Osteocyte (in vitro differentiated cells): ENCODE measurements around the gene SPOPL. TPM values are rescaled to one million over a fixed set of nuclear protein-coding genes. Genes with fewer than 3 reads are reported as not detected.

Experiments
- DNase-seq: peaks from one replicate; pipeline ENCODE4 v3.0.0; 2021; ENCODE audit warnings: mixed read lengths; ENCODE audit not compliant: unreplicated experiment; ENCODE audit errors: extremely low spot score
- H3K27ac Mint-ChIP-seq: one replicate; pipeline ENCODE4 v1.8.0; 2021; ENCODE audit warnings: mild to moderate bottlenecking, mixed read lengths; ENCODE audit not compliant: unreplicated experiment
- H3K27me3 Mint-ChIP-seq: one replicate; pipeline ENCODE4 v1.8.0; 2021; ENCODE audit warnings: mixed read lengths; ENCODE audit not compliant: unreplicated experiment
- H3K36me3 Mint-ChIP-seq: one replicate; pipeline ENCODE4 v1.8.0; 2021; ENCODE audit warnings: mixed read lengths; ENCODE audit not compliant: unreplicated experiment
- H3K4me1 Mint-ChIP-seq: one replicate; pipeline ENCODE4 v1.8.0; 2021; ENCODE audit warnings: mixed read lengths; ENCODE audit not compliant: unreplicated experiment
- H3K4me3 Mint-ChIP-seq: one replicate; pipeline ENCODE4 v1.8.0; 2021; ENCODE audit warnings: mild to moderate bottlenecking, moderate library complexity, mixed read lengths; ENCODE audit not compliant: unreplicated experiment
- H3K9me3 Mint-ChIP-seq: one replicate; pipeline ENCODE4 v1.8.0; 2021; ENCODE audit warnings: mixed read lengths; ENCODE audit not compliant: unreplicated experiment
- long read RNA-seq: library from polyadenylated mRNA; unstranded; transcript quantifications from one replicate; pipeline ENCODE4 v2.0.0, GENCODE V29; 2021
- total RNA-seq: library from RNA; stranded (reverse); gene quantifications from 2 replicates; pipeline ENCODE4 v1.2.1, GENCODE V29; 2021
- TF ChIP-seq, protein P1 (sequence below): fragments of 200-600 bp; sonication (generic); IDR thresholded peaks from 2 replicates; pipeline ENCODE4 v1.5.0; 2021; ENCODE audit warnings: antibody characterized with exemption, mild to moderate bottlenecking, moderate library complexity

The SPOPL gene
- 13.3 and 14.6 TPM in 2 replicates for total RNA-seq
- long read RNA-seq, full-length matches to known transcripts: 3 of 6 reads
- long read RNA-seq, partial matches to known transcripts: 0 of 6 reads
- long read RNA-seq, other reads (novel, unspliced or antisense): 3 of 6 reads

DNA sequence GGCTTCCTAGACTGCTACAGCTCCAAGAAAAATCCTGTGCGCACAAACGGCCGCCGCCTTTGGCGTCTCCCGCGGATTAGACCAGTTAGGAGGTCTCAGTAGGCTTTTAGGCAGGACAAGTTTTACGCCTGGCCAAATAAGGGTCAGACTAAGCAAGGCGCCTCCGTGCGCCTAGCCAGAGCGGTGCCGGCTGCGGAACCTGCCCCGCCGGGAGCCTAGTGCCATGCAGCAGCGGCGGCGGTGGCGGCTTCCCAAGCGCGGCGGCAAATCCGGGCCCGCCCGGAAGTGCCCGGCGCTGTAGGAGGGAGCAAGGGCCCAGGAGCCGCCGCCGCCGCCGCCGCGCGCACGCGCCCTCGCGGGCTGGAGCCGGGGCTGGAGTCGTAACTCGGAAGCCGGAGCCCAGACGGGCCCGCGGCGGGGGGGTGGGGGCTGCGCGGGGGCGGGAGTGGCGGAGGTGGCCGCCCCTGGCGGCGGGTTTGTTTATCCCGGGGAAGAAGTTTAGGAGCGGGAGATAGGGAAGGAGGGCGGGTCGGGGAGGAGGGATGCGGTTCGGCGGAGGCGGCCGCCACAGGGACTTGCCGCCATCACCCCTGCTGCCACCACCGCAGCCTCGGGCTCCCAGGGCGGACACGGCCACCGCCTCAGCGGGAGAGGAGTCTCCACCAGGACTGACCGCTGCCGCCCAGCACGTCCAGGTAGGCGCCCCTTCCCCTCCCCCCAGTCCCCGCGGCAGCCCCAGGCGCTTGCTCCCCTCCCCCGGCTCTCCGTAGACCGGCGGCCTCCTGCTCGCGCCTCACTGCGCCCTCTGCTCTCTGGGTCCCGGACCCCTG lies at the start of gene SPOPL:
TSS of gene SPOPL (plus strand) at position 346 of the 830 bp plus-strand sequence. CDS start 48,447 bp downstream, outside the sequence.
- peak; percentile 98 for DNase-seq
- Mint-ChIP-seq H3K4me3 (peak within 1 kb of the TSS; percentile 100), H3K9me3 (no peaks in the 10 kb centered on the region), H3K27ac (peak within 1 kb of the TSS; percentile 99), H3K36me3 (peaks cover 2% of the 10 kb centered on the region), H3K27me3 (no peaks in the 10 kb centered on the region), H3K4me1 (peaks cover 41% of the 10 kb centered on the region)
- TF ChIP-seq, protein P1, sequence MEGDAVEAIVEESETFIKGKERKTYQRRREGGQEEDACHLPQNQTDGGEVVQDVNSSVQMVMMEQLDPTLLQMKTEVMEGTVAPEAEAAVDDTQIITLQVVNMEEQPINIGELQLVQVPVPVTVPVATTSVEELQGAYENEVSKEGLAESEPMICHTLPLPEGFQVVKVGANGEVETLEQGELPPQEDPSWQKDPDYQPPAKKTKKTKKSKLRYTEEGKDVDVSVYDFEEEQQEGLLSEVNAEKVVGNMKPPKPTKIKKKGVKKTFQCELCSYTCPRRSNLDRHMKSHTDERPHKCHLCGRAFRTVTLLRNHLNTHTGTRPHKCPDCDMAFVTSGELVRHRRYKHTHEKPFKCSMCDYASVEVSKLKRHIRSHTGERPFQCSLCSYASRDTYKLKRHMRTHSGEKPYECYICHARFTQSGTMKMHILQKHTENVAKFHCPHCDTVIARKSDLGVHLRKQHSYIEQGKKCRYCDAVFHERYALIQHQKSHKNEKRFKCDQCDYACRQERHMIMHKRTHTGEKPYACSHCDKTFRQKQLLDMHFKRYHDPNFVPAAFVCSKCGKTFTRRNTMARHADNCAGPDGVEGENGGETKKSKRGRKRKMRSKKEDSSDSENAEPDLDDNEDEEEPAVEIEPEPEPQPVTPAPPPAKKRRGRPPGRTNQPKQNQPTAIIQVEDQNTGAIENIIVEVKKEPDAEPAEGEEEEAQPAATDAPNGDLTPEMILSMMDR: peak; percentile 46

DNA sequence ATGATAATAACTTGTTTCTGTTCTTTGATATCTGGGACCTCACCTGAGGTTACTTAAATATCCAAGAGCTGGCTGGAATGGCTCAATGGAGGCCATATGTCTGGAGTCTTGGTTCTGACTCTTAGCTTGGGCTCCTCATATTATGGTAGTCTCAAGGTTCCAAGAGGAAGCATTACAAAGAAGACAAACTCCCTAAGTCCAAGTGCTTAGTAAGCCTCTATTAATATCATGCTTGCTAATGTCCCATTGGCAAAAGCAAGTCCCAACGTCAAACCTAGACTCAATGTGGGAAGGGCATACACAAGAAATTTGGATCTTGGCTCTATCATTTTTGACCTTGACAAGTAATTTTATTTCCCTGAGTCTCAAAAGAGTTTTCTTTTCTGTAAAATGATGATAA lies 49.2 kb upstream of the SPOPL start:
- no peak overlapping the region for H3K27ac Mint-ChIP-seq
- no peak for DNase-seq
- H3K27me3 Mint-ChIP-seq: no peaks in the 10 kb centered on the region
- H3K4me1 Mint-ChIP-seq: peaks cover 7% of the 10 kb centered on the region
- peaks cover 4% of the 10 kb centered on the region for H3K9me3 Mint-ChIP-seq
- no peaks in the 10 kb centered on the region for H3K36me3 Mint-ChIP-seq
- TF ChIP-seq, protein P1: no peak
- no peak overlapping the region for H3K4me3 Mint-ChIP-seq

DNA sequence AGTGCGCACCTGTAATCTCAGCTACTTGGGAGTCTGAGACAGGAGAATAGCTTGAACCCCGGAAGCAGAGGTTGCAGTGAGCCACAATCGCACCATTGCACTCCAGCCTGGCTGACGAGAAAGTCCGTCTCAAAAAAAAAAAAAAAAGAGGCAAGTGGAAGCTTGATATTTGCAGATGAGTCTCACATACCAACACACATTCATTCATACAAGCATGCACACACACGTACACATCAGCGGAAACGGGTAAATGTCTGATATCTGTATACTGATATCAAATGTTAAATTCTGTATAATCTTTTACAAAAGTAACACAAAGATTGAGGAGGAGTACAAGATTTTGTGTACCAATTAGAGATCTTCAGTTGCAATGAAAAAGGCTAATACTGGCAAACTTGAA lies 47.8 kb upstream of the SPOPL start:
- Mint-ChIP-seq H3K9me3 (peaks cover 14% of the 10 kb centered on the region), H3K4me3 (no peak overlapping the region), H3K27ac (no peak overlapping the region), H3K27me3 (no peaks in the 10 kb centered on the region), H3K4me1 (peaks cover 7% of the 10 kb centered on the region), H3K36me3 (no peaks in the 10 kb centered on the region)
- DNase-seq: no peak
- TF ChIP-seq, protein P1: no peak

DNA sequence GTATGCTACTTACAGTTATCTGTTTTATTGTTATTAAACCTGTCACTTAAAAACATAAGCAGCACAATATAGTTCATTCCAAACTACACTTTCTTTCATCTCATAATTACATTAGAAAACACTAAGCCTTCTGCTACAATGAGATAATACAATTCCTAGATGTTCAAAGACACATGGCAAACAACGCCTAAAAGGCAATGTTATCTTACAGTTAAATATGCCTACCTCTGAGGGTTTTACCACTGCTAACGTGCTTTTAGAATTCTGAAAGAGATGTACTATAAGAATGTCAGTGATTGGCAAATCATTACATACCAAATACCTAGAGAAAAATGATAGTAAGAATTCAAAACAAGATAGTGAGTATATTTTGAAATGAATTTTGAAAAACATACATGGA lies 46.8 kb upstream of the SPOPL start:
- Mint-ChIP-seq H3K4me1 (peaks cover 7% of the 10 kb centered on the region), H3K36me3 (no peaks in the 10 kb centered on the region), H3K27ac (no peak overlapping the region), H3K27me3 (no peaks in the 10 kb centered on the region), H3K9me3 (peaks cover 14% of the 10 kb centered on the region), H3K4me3 (no peak overlapping the region)
- no peak for DNase-seq
- TF ChIP-seq, protein P1: no peak

DNA sequence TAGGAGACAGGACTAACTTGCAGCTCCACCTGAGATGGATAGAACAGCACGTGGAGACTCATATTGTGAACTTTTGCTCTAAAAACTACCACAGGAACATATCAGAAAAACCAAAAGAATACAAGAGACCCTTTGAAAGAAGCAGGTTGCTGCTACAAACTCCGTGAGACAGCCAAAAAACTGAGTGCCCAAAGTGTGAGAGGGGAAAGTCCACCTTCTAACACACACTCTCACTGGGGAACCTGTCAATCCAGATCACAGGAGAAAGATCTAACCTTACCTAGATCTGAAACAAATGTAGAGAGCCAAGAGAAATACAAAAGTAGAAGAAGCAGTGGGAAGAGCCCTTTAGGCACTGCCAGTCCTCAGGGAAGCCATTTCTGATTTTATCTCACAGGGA lies 46.3 kb upstream of the SPOPL start:
- H3K4me1 Mint-ChIP-seq: peaks cover 7% of the 10 kb centered on the region
- no peak overlapping the region for H3K4me3 Mint-ChIP-seq
- no peak overlapping the region for H3K27ac Mint-ChIP-seq
- peaks cover 18% of the 10 kb centered on the region for H3K9me3 Mint-ChIP-seq
- no peaks in the 10 kb centered on the region for H3K36me3 Mint-ChIP-seq
- H3K27me3 Mint-ChIP-seq: no peaks in the 10 kb centered on the region
- DNase-seq: no peak
- TF ChIP-seq, protein P1: no peak
